IMR-90 (cell line): ENCODE measurements around the gene SYTL1. TPM values are rescaled to one million over a fixed set of nuclear protein-coding genes. Genes with fewer than 3 reads are reported as not detected.
A peak's percentile ranks its signal among the peaks of the same experiment; 100 is the strongest.

Source experiments
- ATAC-seq: fragments of 200-7000 bp; cut with Tn5 transposase; 2 replicates; pipeline ENCODE4 v1.9.1; 2020; ENCODE audit warnings: low read depth, mild to moderate bottlenecking, moderate library complexity
- BruUV-seq: library from RNA; stranded (reverse); fragments of 400-500 nt; replicated peaks from 2 replicates; lab custom pipeline; 2021; lab: Mats Ljungman, UMichigan
- CTCF ChIA-PET: fragments of 300-600 bp; formaldehyde crosslinking; extraction: SDS; loops from one replicate; lab custom pipeline; 2021; ENCODE audit warnings: antibody characterized with exemption; lab: Yijun Ruan, JAX
- POLR2A ChIA-PET: fragments of 300-600 bp; sonication (Branson Sonifier 250); formaldehyde crosslinking; loops from one replicate; lab custom pipeline; 2022; ENCODE audit warnings: antibody characterized with exemption; ENCODE audit not compliant: unreplicated experiment; lab: Charles Lee
- DNase-seq: peaks from one replicate; pipeline ENCODE4 v3.0.0; 2013
- H2AFZ ChIP-seq: replicated peaks from 2 replicates; pipeline ENCODE3; 2013; ENCODE audit warnings: low read length, mild to moderate bottlenecking; ENCODE audit not compliant: poor library complexity
- H2AK5ac ChIP-seq: 2 replicates; pipeline ENCODE4 v1.6.1; 2013; ENCODE audit warnings: low read depth, low read length, inconsistent platforms
- H2AK9ac ChIP-seq: replicated peaks from 2 replicates; pipeline ENCODE3; 2013; ENCODE audit warnings: mild to moderate bottlenecking, low read depth, low read length, moderate library complexity; ENCODE audit not compliant: poor library complexity
- H2BK120ac ChIP-seq: 2 replicates; pipeline ENCODE4 v1.6.1; 2013; ENCODE audit warnings: low read depth, low read length, inconsistent platforms
- H2BK15ac ChIP-seq: 3 replicates; pipeline ENCODE4 v1.6.1; 2013; ENCODE audit warnings: low read depth, low read length, inconsistent platforms
- H2BK20ac ChIP-seq: 2 replicates; pipeline ENCODE4 v1.6.1; 2013; ENCODE audit warnings: low read depth, mild to moderate bottlenecking, inconsistent platforms, low read length, moderate library complexity
- H2BK5ac ChIP-seq: 2 replicates; pipeline ENCODE4 v1.6.1; 2013; ENCODE audit warnings: mild to moderate bottlenecking, low read depth, low read length, inconsistent platforms; ENCODE audit not compliant: poor library complexity, severe bottlenecking
- H3K14ac ChIP-seq: replicated peaks from 2 replicates; pipeline ENCODE4 v1.6.1; 2013; ENCODE audit warnings: low read depth, low read length, inconsistent platforms
- H3K18ac ChIP-seq: 2 replicates; pipeline ENCODE4 v1.6.1; 2013; ENCODE audit warnings: low read depth, low read length, control low read depth
- H3K23ac ChIP-seq: 2 replicates; pipeline ENCODE4 v1.6.1; 2013; ENCODE audit warnings: low read depth, low read length, inconsistent platforms
- H3K27ac ChIP-seq: 2 replicates; pipeline ENCODE4 v1.5.1; 2013; ENCODE audit warnings: mild to moderate bottlenecking, control low read depth, low read length; ENCODE audit not compliant: insufficient read depth
- H3K27me3 ChIP-seq: 2 replicates; pipeline ENCODE4 v1.6.1; 2013; ENCODE audit warnings: low read length; ENCODE audit not compliant: control insufficient read depth, insufficient read depth
- H3K36me3 ChIP-seq: 2 replicates; pipeline ENCODE4 v1.6.1; 2013; ENCODE audit warnings: low read length, mixed read lengths; ENCODE audit not compliant: control insufficient read depth, insufficient read depth
- H3K4ac ChIP-seq: 2 replicates; pipeline ENCODE4 v1.6.1; 2013; ENCODE audit warnings: low read depth, low read length, inconsistent platforms
- H3K4me1 ChIP-seq: 2 replicates; pipeline ENCODE4 v1.6.1; 2013; ENCODE audit warnings: low read length, mixed read lengths; ENCODE audit not compliant: control insufficient read depth, insufficient read depth
- H3K4me2 ChIP-seq: 2 replicates; pipeline ENCODE4 v1.6.1; 2013; ENCODE audit warnings: low read depth, mild to moderate bottlenecking, control low read depth, low read length, moderate library complexity
- H3K4me3 ChIP-seq: 2 replicates; pipeline ENCODE4 v1.5.1; 2013; ENCODE audit warnings: low read depth, mild to moderate bottlenecking, control low read depth, low read length, moderate library complexity; ENCODE audit not compliant: insufficient read depth
- H3K56ac ChIP-seq: 2 replicates; pipeline ENCODE4 v1.6.1; 2013; ENCODE audit warnings: low read length, inconsistent platforms; ENCODE audit not compliant: insufficient read depth; ENCODE audit errors: extremely low read depth
- H3K79me1 ChIP-seq, 2 experiments: 2 replicates each; pipeline ENCODE4 v1.6.1; 2013; ENCODE audit warnings: low read length in 2 of 2, inconsistent platforms in 1 of 2, low read depth in 1 of 2
- H3K9ac ChIP-seq: 2 replicates; pipeline ENCODE4 v1.6.1; 2013; ENCODE audit warnings: low read depth, low read length, control low read depth
- H3K9me1 ChIP-seq: 2 replicates; pipeline ENCODE4 v1.6.1; 2013; ENCODE audit warnings: low read length, inconsistent platforms; ENCODE audit not compliant: insufficient read depth
- H3K9me3 ChIP-seq: 2 replicates; pipeline ENCODE4 v1.6.1; 2013; ENCODE audit warnings: low read length; ENCODE audit not compliant: control insufficient read depth, insufficient read depth
- H4K20me1 ChIP-seq: 2 replicates; pipeline ENCODE4 v1.6.1; 2013; ENCODE audit warnings: low read length, inconsistent platforms; ENCODE audit not compliant: insufficient read depth
- H4K5ac ChIP-seq: 2 replicates; pipeline ENCODE4 v1.6.1; 2013; ENCODE audit warnings: mild to moderate bottlenecking, low read depth, low read length, control low read depth
- H4K8ac ChIP-seq, 2 experiments: 2 replicates each; pipeline ENCODE4 v1.6.1; 2013; ENCODE audit warnings: low read depth in 2 of 2, low read length in 2 of 2, control low read depth in 1 of 2, inconsistent platforms in 1 of 2
- H4K91ac ChIP-seq: 2 replicates; pipeline ENCODE4 v1.6.1; 2013; ENCODE audit warnings: low read depth, low read length, inconsistent platforms; ENCODE audit not compliant: insufficient read depth
- BHLHE40 ChIP-seq: fragments of 150-350 bp; IDR thresholded peaks from 2 replicates; pipeline ENCODE4 v1.6.1; 2016; ENCODE audit warnings: mild to moderate bottlenecking, low read depth, low read length
- CEBPB ChIP-seq: IDR thresholded peaks from 2 replicates; pipeline ENCODE4 v1.6.1; 2012; ENCODE audit warnings: low read depth, low read length, improper control_type of control experiment
- CHD1 ChIP-seq: IDR thresholded peaks from 2 replicates; pipeline ENCODE4 v1.6.1; 2012; ENCODE audit warnings: low read depth, low read length, improper control_type of control experiment
- FOS ChIP-seq: fragments of 150-350 bp; IDR thresholded peaks from 2 replicates; pipeline ENCODE4 v1.6.1; 2016; ENCODE audit warnings: low read depth, low read length
- MAFK ChIP-seq: IDR thresholded peaks from 2 replicates; pipeline ENCODE4 v1.6.1; 2012; ENCODE audit warnings: low read depth, low read length, improper control_type of control experiment
- MAZ ChIP-seq: IDR thresholded peaks from 2 replicates; pipeline ENCODE4 v1.6.1; 2012; ENCODE audit warnings: low read depth, mild to moderate bottlenecking, low read length, improper control_type of control experiment, moderate library complexity, borderline replicate concordance
- MXI1 ChIP-seq: IDR thresholded peaks from 2 replicates; pipeline ENCODE4 v1.6.1; 2012; ENCODE audit warnings: low read depth, mild to moderate bottlenecking, low read length, moderate library complexity, borderline replicate concordance
- NFE2L2 ChIP-seq: fragments of 150-350 bp; IDR thresholded peaks from 2 replicates; pipeline ENCODE4 v1.6.1; 2016; ENCODE audit warnings: low read depth, mild to moderate bottlenecking, low read length
- POLR2A ChIP-seq: IDR thresholded peaks from 2 replicates; pipeline ENCODE4 v1.6.1; 2012; ENCODE audit warnings: mild to moderate bottlenecking, low read depth, low read length
- RAD21 ChIP-seq: IDR thresholded peaks from 2 replicates; pipeline ENCODE4 v1.6.1; 2012; ENCODE audit warnings: low read length, improper control_type of control experiment
- RCOR1 ChIP-seq: IDR thresholded peaks from 2 replicates; pipeline ENCODE4 v1.6.1; 2012; ENCODE audit warnings: mild to moderate bottlenecking, low read length, improper control_type of control experiment; ENCODE audit not compliant: insufficient replicate concordance
- RFX5 ChIP-seq: IDR thresholded peaks from 2 replicates; pipeline ENCODE4 v1.8.0; 2012; ENCODE audit warnings: low read depth, mild to moderate bottlenecking, low read length, moderate library complexity
- SMC3 ChIP-seq: fragments of 150-350 bp; IDR thresholded peaks from 2 replicates; pipeline ENCODE4 v1.6.1; 2016; ENCODE audit warnings: low read depth, mild to moderate bottlenecking, antibody characterized with exemption, low read length, moderate library complexity
- WGBS, 2 experiments: methylation state at CpG; one replicate each; pipeline versions ENCODE4 v1.1.5 to v1.1.7; 2013; ENCODE audit warnings: missing lambda C conversion rate in 2 of 2; ENCODE audit not compliant: insufficient read length in 1 of 2; ENCODE audit errors: extremely low coverage in 2 of 2; 5-methylcytosine and 5-hydroxymethylcytosine counted together
- dilution Hi-C: fragments of 300-500 bp; cut with HindIII; formaldehyde crosslinking; loops from one replicate; pipeline ENCODE4 v1.14.3; 2018; ENCODE audit warnings: low sequenced_read_pairs; ENCODE audit not compliant: unreplicated experiment
- in situ Hi-C: fragments of 300-500 bp; cut with MboI; formaldehyde crosslinking; loops from 3 replicates; pipeline ENCODE4 v1.14.3; 2019; ENCODE audit warnings: low sequenced_read_pairs, inconsistent platforms, mixed read lengths
- intact Hi-C: fragments of 100-400 bp; cut with micrococcal nuclease; formaldehyde crosslinking; loops from 2 replicates; pipeline ENCODE4 v1.10.0; 2022
- polyA plus RNA-seq, 3 experiments: library from polyadenylated mRNA; depleted of rRNA; stranded (reverse); fragments of >200 nt; gene quantifications; 2 replicates each; pipeline ENCODE4 v1.2.3, GENCODE V29; 2012; ENCODE audit warnings: low replicate concordance in 1 of 3
- total RNA-seq: library from RNA; depleted of rRNA; stranded (reverse); fragments of >200 nt; gene quantifications from 2 replicates; pipeline ENCODE4 v1.2.3, GENCODE V29; 2012
- TF ChIP-seq, protein P1 (sequence below): fragments of 150-350 bp; IDR thresholded peaks from 2 replicates; pipeline ENCODE4 v1.6.1; 2016; ENCODE audit warnings: low read depth, mild to moderate bottlenecking, low read length, moderate library complexity, borderline replicate concordance
- TF ChIP-seq, protein P2 (sequence below): fragments of 150-350 bp; IDR thresholded peaks from 2 replicates; pipeline ENCODE4 v1.6.1; 2017; ENCODE audit warnings: mild to moderate bottlenecking, antibody characterized with exemption, low read length, low read depth

The SYTL1 gene
- total and polyA plus RNA-seq, 2 of the 4 experiments (the other 2 are of a cell fraction): 0.18 to 1.0 TPM

DNA sequence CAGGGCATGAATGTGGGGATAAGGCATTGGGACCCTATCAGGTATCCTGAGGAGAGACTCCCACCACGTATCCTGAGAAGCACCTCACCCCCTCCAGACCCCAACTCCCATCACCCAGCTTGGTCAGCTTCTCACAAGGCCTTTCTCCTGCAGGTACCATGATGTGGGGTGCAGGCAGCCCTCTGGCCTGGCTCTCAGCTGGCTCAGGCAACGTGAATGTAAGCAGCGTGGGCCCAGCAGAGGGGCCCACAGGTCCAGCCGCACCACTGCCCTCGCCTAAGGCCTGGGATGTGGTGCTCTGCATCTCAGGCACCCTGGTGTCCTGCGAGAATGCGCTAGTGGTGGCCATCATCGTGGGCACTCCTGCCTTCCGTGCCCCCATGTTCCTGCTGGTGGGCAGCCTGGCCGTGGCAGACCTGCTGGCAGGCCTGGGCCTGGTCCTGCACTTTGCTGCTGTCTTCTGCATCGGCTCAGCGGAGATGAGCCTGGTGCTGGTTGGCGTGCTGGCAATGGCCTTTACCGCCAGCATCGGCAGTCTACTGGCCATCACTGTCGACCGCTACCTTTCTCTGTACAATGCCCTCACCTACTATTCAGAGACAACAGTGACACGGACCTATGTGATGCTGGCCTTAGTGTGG is 51.9 kb downstream of the SYTL1 start (continued):
- TF ChIP-seq SMC3: no peak

DNA sequence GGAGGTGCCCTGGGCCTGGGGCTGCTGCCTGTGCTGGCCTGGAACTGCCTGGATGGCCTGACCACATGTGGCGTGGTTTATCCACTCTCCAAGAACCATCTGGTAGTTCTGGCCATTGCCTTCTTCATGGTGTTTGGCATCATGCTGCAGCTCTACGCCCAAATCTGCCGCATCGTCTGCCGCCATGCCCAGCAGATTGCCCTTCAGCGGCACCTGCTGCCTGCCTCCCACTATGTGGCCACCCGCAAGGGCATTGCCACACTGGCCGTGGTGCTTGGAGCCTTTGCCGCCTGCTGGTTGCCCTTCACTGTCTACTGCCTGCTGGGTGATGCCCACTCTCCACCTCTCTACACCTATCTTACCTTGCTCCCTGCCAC is 52.4 kb downstream of the SYTL1 start:
- no peak overlapping the region for H3K4me3 ChIP-seq
- no peak overlapping the region; the same call in 1 of the 2 replicates for H3K9ac ChIP-seq
- no peak overlapping the region for H3K56ac ChIP-seq
- no peak overlapping the region for H4K5ac ChIP-seq
- H4K91ac ChIP-seq: no peak overlapping the region
- in situ Hi-C loops (loop anchor here (5.0 to 10.0 kb wide), 2 partner anchors 92 to 289 kb away; no protein-coding TSS in a partner anchor), intact Hi-C loops (loop anchor here (5.0 to 10.0 kb wide), 3 partner anchors 199 to 292 kb away; no protein-coding TSS in a partner anchor), dilution Hi-C loops (no loop called here)
- H3K36me3 ChIP-seq: no peaks in the 10 kb centered on the region; the same call in 1 of the 2 replicates
- H3K23ac ChIP-seq: peak overlapping the region; percentile 15; the same call in 1 of the 2 replicates
- H2AK9ac ChIP-seq: peak overlapping the region; percentile 60
- H3K9me3 ChIP-seq: no peaks in the 10 kb centered on the region
- H3K79me1 ChIP-seq: peaks cover 0 to 28% of the 10 kb centered on the region in 2 experiments; a peak in 3 of 4 replicates
- H3K9me1 ChIP-seq: peaks cover 20% of the 10 kb centered on the region
- peak overlapping the region; percentile 76 for H2AK5ac ChIP-seq
- no peak overlapping the region for H3K4ac ChIP-seq
- no peak overlapping the region for H2AFZ ChIP-seq
- H3K14ac ChIP-seq: no peak overlapping the region
- H3K27ac ChIP-seq: no peak overlapping the region
- H4K20me1 ChIP-seq: no peaks in the 10 kb centered on the region
- no peak overlapping the region for H4K8ac ChIP-seq
- no peak for ATAC-seq
- H2BK5ac ChIP-seq: peak overlapping the region; percentile 1
- no peak overlapping the region for H2BK120ac ChIP-seq
- peaks cover 17% of the 10 kb centered on the region for H3K4me1 ChIP-seq
- H3K4me2 ChIP-seq: no peak overlapping the region
- WGBS, 2 experiments: 97% methylated on average over 9 of the region's 9 CpGs; no CpG with 5 or more reads in 1 of the 2 experiments
- no peaks in the 10 kb centered on the region for H3K27me3 ChIP-seq
- POLR2A ChIA-PET: no interaction called here
- no peak overlapping the region for H2BK15ac ChIP-seq
- no peak for DNase-seq
- BruUV-seq: no TSS peak
- H2BK20ac ChIP-seq: no peak overlapping the region
- CTCF ChIA-PET: interaction anchor here (0.6 to 4.7 kb wide), 10 partner anchors 28 to 349 kb away, joined by 3 to 79 read pairs (median 3); partner anchors contain the start of gene MAP3K6
- no peak overlapping the region for H3K18ac ChIP-seq
- TF ChIP-seq SMC3: no peak
- no peak for TF ChIP-seq BHLHE40
- no peak for TF ChIP-seq MAFK
- no peak for TF ChIP-seq CHD1
- TF ChIP-seq FOS: no peak
- TF ChIP-seq, protein P1, sequence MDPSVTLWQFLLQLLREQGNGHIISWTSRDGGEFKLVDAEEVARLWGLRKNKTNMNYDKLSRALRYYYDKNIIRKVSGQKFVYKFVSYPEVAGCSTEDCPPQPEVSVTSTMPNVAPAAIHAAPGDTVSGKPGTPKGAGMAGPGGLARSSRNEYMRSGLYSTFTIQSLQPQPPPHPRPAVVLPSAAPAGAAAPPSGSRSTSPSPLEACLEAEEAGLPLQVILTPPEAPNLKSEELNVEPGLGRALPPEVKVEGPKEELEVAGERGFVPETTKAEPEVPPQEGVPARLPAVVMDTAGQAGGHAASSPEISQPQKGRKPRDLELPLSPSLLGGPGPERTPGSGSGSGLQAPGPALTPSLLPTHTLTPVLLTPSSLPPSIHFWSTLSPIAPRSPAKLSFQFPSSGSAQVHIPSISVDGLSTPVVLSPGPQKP: no peak
- no peak for TF ChIP-seq RFX5
- TF ChIP-seq NFE2L2: no peak
- TF ChIP-seq MXI1: no peak
- TF ChIP-seq MAZ: no peak
- TF ChIP-seq RCOR1: no peak
- no peak for TF ChIP-seq RAD21
- no peak for TF ChIP-seq POLR2A
- TF ChIP-seq, protein P2, sequence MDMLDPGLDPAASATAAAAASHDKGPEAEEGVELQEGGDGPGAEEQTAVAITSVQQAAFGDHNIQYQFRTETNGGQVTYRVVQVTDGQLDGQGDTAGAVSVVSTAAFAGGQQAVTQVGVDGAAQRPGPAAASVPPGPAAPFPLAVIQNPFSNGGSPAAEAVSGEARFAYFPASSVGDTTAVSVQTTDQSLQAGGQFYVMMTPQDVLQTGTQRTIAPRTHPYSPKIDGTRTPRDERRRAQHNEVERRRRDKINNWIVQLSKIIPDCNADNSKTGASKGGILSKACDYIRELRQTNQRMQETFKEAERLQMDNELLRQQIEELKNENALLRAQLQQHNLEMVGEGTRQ: no peak
- no peak for TF ChIP-seq CEBPB
